HFF-Myc (cell line): ENCODE measurements around the gene IL16.
"Not testable (repeated sequence)": the region's sequence is repeated elsewhere in the genome, so short reads cannot be mapped to it uniquely, and the experiment has no call there.

Source experiments
- DNase-seq: peaks from one replicate; pipeline ENCODE4 v3.0.0-alpha.2; 2011; ENCODE audit warnings: low read depth; ENCODE audit errors: extremely low read depth
- H3K4me3 ChIP-seq: replicated peaks from 2 replicates; pipeline ENCODE4 v1.5.1; 2011; ENCODE audit warnings: low read depth, mild to moderate bottlenecking, control low read depth, low read length
- CTCF ChIP-seq: IDR thresholded peaks from 2 replicates; pipeline ENCODE4 v1.5.1; 2012; ENCODE audit warnings: mild to moderate bottlenecking, low read depth, low read length, control low read depth; ENCODE audit errors: missing control alignments

The IL16 gene

GRCh38 chr15:81197255-81197630, 564 bp downstream of the IL16 start:
- no peak for TF ChIP-seq CTCF
- no peak for DNase-seq

GRCh38 chr15:81197688-81198281, 1.1 kb downstream of the IL16 start:
- no peak for DNase-seq
- TF ChIP-seq CTCF: no peak
- no peak overlapping the region for H3K4me3 ChIP-seq

More at GRCh38 chr15:81197255-81197630, 564 bp downstream of the IL16 start:
- no peak overlapping the region for H3K4me3 ChIP-seq

GRCh38 chr15:81199031-81199779, 2.5 kb downstream of the IL16 start:
- DNase-seq: no peak
- H3K4me3 ChIP-seq: no peak overlapping the region
- TF ChIP-seq CTCF: no peak

- no peak for TF ChIP-seq CTCF
- no peak for DNase-seq
- H3K4me3 ChIP-seq: no peak overlapping the region
These were observed 9.3 kb downstream of the IL16 start for GRCh38 chr15:81206018-81206417.

- not testable (repeated sequence) for DNase-seq, H3K4me3 ChIP-seq
These were observed 11.3 kb downstream of the IL16 start for GRCh38 chr15:81207987-81208386.

GRCh38 chr15:81209635-81210034, 13.0 kb downstream of the IL16 start:
- TF ChIP-seq CTCF: no peak

GRCh38 chr15:81211376-81211775, 14.7 kb downstream of the IL16 start:
- no peak for DNase-seq
- H3K4me3 ChIP-seq: no peak overlapping the region
- TF ChIP-seq CTCF: no peak

More at GRCh38 chr15:81209635-81210034, 13.0 kb downstream of the IL16 start:
- no peak for DNase-seq
- no peak overlapping the region for H3K4me3 ChIP-seq
